Parathyroid adenoma (tissue), 2 donors: ENCODE data around the gene NOC2L.

ENCODE experiments used
- H2AFZ ChIP-seq: fragments of 300-600 bp; sonication (generic); one replicate; pipeline ENCODE4 v1.7.0; 2017; ENCODE audit warnings: antibody characterized with exemption, mild to moderate bottlenecking
- H3K27ac ChIP-seq: fragments of 300-600 bp; sonication (generic); one replicate; pipeline ENCODE4 v1.7.0; 2017
- H3K27me3 ChIP-seq: fragments of 300-600 bp; sonication (generic); one replicate; pipeline ENCODE4 v1.7.0; 2017; ENCODE audit warnings: low read length; ENCODE audit not compliant: control insufficient read depth, insufficient read depth
- H3K36me3 ChIP-seq: fragments of 300-600 bp; sonication (generic); one replicate; pipeline ENCODE4 v1.7.0; 2017; ENCODE audit warnings: low read length; ENCODE audit not compliant: control insufficient read depth, insufficient read depth
- H3K4me1 ChIP-seq: fragments of 300-600 bp; sonication (generic); one replicate; pipeline ENCODE4 v1.7.0; 2017; ENCODE audit warnings: control low read depth
- H3K4me2 ChIP-seq: fragments of 300-600 bp; sonication (generic); one replicate; pipeline ENCODE4 v1.7.0; 2017; ENCODE audit warnings: low read length
- H3K4me3 ChIP-seq: fragments of 300-600 bp; sonication (generic); one replicate; pipeline ENCODE4 v1.7.0; 2017; ENCODE audit warnings: low read depth, low read length
- H3K79me2 ChIP-seq: fragments of 300-600 bp; sonication (generic); one replicate; pipeline ENCODE4 v1.7.0; 2017; ENCODE audit warnings: control low read depth
- H3K9ac ChIP-seq: fragments of 300-600 bp; sonication (generic); one replicate; pipeline ENCODE4 v1.7.0; 2017; ENCODE audit warnings: mild to moderate bottlenecking
- H3K9me3 ChIP-seq: fragments of 300-600 bp; sonication (generic); one replicate; pipeline ENCODE4 v1.7.0; 2017; ENCODE audit warnings: low read length; ENCODE audit not compliant: control insufficient read depth
- CTCF ChIP-seq: fragments of 300-600 bp; sonication (generic); IDR thresholded peaks from one replicate; pipeline ENCODE4 v1.7.0; 2017; ENCODE audit warnings: antibody characterized with exemption, mild to moderate bottlenecking
- donor health status: primary hyperparathyroidism.

NOC2L gene

GRCh38 chr1:966704-967300 is 7.7 kb upstream of the NOC2L start:
- Histone ChIP-seq H3K4me3 (peak overlapping the region; percentile 67), H3K4me2 (peak overlapping the region; percentile 96), H3K27ac (no peak overlapping the region), H3K79me2 (no peaks in the 10 kb centered on the region), H2AFZ (peak overlapping the region; percentile 88), H3K36me3 (no peaks in the 10 kb centered on the region), H3K4me1 (no peaks in the 10 kb centered on the region), H3K9ac (no peak overlapping the region), H3K9me3 (no peaks in the 10 kb centered on the region), H3K27me3 (no peaks in the 10 kb centered on the region)
- TF ChIP-seq CTCF, result no peak

GRCh38 chr1:966135-966703 is 7.2 kb upstream of the NOC2L start, which contains the start of gene PLEKHN1:
TSS of gene PLEKHN1 (plus strand) at chr1:966482. CDS start at chr1:966532, 50 bp downstream.
- Histone ChIP-seq H2AFZ (peak within 1 kb of the TSS; percentile 88), H3K4me1 (no peaks in the 10 kb centered on the region), H3K9me3 (no peaks in the 10 kb centered on the region), H3K79me2 (no peaks in the 10 kb centered on the region), H3K36me3 (no peaks in the 10 kb centered on the region), H3K27ac (no peak within 1 kb of the TSS), H3K4me3 (peak within 1 kb of the TSS; percentile 67), H3K4me2 (peak within 1 kb of the TSS; percentile 96), H3K27me3 (no peaks in the 10 kb centered on the region), H3K9ac (no peak within 1 kb of the TSS)
- TF ChIP-seq CTCF, result no peak

GRCh38 chr1:965526-966134 is 6.6 kb upstream of the NOC2L start:
- no peaks in the 10 kb centered on the region for H3K79me2 ChIP-seq
- no peaks in the 10 kb centered on the region for H3K4me1 ChIP-seq
- H3K4me3 ChIP-seq, result no peak overlapping the region
- H3K9me3 ChIP-seq, result no peaks in the 10 kb centered on the region
- no peaks in the 10 kb centered on the region for H3K36me3 ChIP-seq
- H3K9ac ChIP-seq, result no peak overlapping the region
- no peak for TF ChIP-seq CTCF
- no peak overlapping the region for H3K4me2 ChIP-seq
- H3K27me3 ChIP-seq, result no peaks in the 10 kb centered on the region
- H2AFZ ChIP-seq, result no peak overlapping the region
- no peak overlapping the region for H3K27ac ChIP-seq

GRCh38 chr1:964691-965525 is 5.9 kb upstream of the NOC2L start:
- H3K36me3 ChIP-seq, result no peaks in the 10 kb centered on the region
- H3K4me2 ChIP-seq, result no peak overlapping the region
- no peak overlapping the region for H2AFZ ChIP-seq
- no peaks in the 10 kb centered on the region for H3K9me3 ChIP-seq
- H3K27ac ChIP-seq, result no peak overlapping the region
- no peak for TF ChIP-seq CTCF
- H3K4me3 ChIP-seq, result no peak overlapping the region
- no peaks in the 10 kb centered on the region for H3K4me1 ChIP-seq
- no peaks in the 10 kb centered on the region for H3K79me2 ChIP-seq
- no peaks in the 10 kb centered on the region for H3K27me3 ChIP-seq
- H3K9ac ChIP-seq, result no peak overlapping the region
